ENCODE data around the gene CT45A1.
"Not testable (repeated sequence)": the region's sequence is repeated elsewhere in the genome, so short reads cannot be mapped to it uniquely, and the experiment has no call there.

GRCh38 chrX:135744739-135745138, 31.3 kb downstream of the CT45A1 start:
- TF ChIP-seq TCF12 (IDR thresholded peaks at IDR 0.05; ENCODE audit: low read depth, low read length); CBX5 (IDR thresholded peaks at IDR 0.05; ENCODE audit: low read depth, low read length); POLR2A (IDR thresholded peaks at IDR 0.05; ENCODE audit: control extremely low read depth in 1 of 2, low read depth in 2 of 2, low read length in 2 of 2); GABPA (IDR thresholded peaks at IDR 0.05; ENCODE audit: borderline replicate concordance, insufficient read depth, low read length); TAF7 (optimal IDR thresholded peaks at IDR 0.05; ENCODE audit: borderline replicate concordance, low read depth, low read length); CTCF (IDR thresholded peaks at IDR 0.05; ENCODE audit: control extremely low read depth in 1 of 3, insufficient read depth in 1 of 3, low read depth in 1 of 3, low read length in 3 of 3); ASH2L (IDR thresholded peaks at IDR 0.05; ENCODE audit: low read length); TAF1 (IDR thresholded peaks at IDR 0.05; ENCODE audit: low read depth, low read length); CEBPB (IDR thresholded peaks at IDR 0.05; ENCODE audit: low read depth, low read length): not testable (repeated sequence)

Data from H1 (cell line).